HG02885 (cell line): ENCODE measurements around the gene AOPEP.

Experiments
- ATAC-seq: cut with Tn5 transposase; IDR thresholded peaks from one replicate; pipeline ENCODE4 v1.9.1; 2021; ENCODE audit warnings: mild to moderate bottlenecking; ENCODE audit not compliant: unreplicated experiment, poor library complexity

The AOPEP gene

DNA sequence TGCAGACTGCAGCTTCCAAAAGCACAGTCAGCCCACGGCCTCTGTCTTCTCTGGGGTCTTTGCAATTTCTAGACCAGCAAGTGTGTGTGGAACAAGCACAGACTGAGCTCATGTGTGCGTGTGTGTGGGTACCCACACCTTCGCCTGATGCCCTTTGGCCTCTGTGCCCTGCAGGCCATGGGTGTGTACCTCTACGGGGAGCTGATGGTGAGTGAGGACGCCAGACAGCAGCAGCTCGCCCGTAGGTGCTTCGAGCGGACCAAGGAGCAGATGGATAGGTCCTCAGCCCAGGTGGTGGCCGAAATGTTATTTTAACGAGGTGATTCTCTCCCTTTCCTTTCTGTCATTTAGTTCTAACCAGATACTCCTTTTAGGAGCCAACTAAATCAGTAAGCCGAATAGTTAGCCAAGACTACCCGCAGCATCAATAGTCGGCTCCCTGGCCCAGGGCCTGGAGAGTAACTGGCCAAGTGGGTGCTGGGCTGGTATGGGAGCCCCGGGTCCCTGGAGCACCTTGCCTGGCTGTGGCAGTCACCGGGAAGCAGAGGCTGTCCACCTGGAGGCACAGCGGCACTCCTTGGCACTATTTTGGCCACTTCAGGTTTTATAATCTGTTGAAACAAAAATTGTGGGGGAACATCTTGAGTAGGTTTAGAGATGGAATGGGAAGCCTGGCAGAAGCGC is 356.0 kb downstream of the AOPEP start:
- no peak for ATAC-seq

DNA sequence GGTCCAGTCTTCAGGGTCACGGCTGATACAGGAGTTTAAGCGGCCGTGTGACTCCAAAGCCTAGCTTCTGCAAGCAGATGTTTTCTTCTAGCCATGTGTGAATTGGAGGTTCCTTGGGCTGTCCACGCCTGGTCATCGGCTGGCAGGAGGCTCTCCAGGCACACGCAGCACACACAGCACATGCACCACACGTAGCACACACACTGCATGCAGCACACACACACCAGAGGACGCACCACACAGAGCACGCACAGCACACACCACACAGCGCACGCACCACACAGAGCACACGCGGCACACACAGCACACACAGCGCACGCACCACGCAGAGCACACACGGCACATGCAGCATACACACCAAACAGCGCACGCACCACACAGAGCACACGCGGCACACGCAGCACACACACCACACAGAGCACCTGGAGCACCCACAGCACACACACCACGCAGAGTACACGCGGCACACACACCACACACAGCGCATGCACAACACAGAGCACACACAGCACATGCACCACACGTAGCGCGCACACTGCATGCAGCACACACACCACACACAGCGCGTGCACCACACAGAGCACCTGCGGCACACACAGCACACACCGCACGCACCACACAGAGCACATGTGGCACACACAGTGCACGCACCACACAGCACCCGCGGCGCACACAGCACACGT is 356.7 kb downstream of the AOPEP start:
- no peak for ATAC-seq

DNA sequence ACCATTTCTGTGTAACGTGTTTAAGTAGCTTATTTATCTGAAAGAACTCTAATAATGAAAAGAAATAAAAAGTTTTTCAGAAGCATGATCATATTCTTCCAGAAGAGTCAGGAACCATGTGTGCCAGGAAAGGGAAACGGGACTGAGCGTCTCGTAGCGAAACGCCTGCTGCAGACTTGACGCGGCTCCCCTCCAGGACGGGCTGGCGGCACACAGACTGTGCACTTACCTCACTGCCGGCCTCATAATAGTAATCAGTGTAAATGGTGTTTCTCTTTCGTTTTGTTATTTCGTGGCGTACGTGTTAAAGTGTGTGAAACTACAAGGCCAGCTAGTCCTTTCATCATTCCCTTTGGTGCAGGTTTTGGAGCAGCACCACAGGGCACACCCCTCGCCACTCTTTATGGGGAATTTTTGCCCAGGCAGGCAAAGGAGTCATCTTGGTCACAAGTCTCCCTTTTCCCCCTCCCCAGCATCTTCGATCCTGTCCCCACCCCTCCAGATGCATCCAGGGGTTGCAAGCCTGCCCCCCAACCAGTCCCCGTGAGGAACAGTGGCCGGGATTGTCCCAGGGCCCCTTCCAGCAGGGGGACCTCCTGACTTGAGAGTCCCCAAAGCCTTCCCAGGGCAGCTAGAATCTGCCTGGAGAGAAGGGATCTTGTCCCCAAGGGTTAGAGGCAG is 357.9 kb downstream of the AOPEP start:
- ATAC-seq = no peak

DNA sequence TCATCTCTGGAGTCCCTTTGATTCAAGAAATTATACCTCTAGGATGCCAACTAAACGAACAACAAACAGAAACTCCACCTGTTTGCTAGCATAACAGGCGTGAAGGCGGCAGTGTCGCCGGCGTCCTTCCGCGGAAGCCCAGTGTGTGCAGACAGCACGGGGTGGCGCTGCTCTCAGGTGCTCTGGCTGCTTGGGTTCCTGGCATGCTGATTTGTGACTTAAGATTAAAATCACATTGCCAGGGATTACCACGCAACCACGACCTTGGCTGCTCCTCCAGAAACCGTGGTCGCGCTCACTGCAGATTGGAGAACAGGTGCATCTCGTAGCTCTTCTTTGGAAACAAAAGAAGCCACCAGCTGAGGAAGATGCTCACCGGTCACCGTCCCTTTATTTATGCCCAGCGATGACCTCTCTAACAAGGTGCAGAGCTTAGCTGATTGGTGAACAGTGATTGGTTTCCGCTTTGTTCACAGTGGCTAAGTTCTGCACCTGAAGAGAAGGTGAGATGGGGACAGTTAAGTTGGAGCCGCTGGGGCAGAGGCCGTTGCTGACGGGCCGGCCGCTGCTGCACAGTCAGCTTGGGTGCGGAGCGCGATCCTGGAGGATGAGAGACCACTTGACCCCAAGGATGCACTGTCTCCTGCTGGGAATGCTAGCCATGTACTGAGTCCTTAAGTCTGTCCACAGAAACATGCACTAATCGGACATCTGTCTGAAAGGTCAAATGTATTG is 358.7 kb downstream of the AOPEP start:
- no peak for ATAC-seq

DNA sequence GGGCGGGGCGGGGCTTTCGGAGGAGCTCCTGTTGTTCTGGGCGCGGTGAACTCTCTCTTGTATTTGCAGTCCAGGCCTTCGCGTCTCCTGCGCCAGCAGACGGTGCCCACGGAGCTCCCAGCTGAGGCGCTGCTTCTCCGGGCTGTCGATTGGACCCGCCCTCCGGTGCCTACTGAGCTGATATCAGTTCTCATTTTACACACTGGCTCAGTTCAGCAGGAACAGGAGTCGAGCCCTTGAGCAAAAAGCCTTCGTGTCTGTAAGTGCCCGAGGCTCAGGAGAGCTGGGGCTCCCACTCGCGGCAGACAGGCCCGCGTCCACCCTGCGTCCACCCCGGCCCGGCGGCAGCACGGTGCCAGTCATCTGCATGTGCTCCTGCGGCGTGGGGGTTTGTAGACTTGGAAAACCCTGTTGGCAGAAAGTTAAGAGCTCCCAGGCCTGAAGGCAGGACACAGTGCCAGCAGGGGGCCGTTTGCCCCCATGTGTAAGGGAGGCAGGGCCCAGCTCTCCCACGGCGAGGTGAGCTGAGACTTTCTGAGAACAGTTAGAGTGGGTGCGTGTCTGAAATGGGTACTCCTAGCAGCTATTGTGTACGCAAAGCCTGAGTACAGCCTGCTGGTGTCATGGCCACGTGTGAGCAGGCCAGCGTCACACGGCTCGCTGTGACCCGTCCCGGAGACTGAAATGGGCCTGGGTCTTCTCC is 359.5 kb downstream of the AOPEP start:
- no peak for ATAC-seq

DNA sequence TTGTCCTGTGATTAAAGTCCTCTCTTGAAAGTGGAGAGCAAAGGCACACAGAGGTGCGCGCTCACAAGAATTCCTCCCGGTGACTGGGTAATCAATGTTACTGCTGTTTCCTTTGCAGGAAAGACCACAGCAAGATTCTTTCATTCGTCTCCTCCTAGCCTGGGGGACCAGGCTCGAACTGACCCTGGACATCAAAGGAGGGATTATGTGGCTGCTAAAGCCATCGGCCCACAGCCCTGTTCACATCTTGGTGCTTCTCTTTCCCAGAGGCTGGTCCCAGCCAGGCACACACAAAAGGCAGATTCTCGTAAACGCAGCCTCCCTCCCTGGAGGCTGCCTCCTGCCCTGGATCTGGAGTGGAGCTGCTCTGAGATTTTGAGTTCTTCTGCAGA is 360.1 kb downstream of the AOPEP start:
- ATAC-seq = no peak

DNA sequence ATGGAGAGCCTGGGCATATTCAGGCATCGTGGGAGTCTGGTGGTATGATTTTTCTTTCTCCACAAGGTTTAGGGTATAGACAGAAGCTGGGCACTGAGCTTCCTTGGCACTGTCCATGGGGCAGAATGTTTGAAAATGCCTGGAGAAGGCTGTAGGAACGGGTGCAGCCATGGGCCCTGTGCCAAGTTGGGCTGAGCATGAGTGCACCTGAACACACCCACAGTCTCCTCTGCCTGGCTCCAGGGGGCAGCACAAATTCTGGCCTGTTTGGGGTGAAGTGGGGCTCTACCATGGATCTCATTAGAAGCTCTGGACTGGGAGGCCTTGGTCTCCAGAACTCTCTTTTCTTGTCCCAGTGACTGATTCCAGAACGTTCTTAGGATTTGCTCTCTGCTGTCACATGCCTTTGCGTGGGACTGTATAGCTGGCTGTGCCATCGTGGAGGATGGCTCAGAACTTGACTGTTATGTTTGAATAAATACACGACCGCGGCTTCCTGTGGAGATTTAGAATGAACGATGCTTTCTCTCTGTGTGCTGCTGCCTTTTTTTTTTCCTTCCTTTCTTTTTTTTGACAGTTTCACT is 361.3 kb downstream of the AOPEP start:
- no peak for ATAC-seq

DNA sequence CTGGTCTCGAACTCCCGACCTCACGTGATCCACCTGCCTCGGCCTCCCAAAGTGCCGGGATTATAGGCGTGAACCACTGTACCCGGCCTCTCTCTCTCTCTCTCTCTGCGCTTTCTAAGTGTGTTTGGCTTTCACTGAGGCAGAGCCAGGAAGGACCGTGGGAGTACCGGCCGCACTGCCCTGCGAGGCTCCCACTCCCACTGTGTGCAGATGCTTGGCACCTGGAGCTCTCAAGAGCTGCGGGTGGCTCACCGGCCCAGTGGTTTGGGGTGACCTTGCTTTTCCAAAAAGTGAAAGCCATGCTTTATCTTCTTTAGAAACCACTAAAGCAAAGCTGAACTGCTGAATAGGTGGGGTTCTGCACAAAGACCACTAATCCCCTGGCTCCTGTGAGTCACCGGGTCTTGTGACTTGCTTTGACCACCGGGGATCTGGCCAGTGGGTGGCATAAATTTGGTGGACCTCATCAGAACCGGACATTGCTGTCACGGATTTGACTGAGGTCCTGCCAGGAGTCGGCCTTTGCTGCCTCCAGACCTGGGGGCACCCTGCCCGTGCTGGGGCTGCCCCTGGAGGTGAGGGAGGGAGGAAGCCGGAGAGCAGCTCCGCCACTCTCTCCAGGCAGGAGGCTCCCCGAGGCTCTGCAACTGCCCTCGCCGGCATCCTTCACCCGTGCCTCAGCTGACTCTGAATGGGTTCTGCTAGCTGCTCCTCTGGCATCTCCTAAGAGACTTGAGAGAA is 362.1 kb downstream of the AOPEP start:
- no peak for ATAC-seq

DNA sequence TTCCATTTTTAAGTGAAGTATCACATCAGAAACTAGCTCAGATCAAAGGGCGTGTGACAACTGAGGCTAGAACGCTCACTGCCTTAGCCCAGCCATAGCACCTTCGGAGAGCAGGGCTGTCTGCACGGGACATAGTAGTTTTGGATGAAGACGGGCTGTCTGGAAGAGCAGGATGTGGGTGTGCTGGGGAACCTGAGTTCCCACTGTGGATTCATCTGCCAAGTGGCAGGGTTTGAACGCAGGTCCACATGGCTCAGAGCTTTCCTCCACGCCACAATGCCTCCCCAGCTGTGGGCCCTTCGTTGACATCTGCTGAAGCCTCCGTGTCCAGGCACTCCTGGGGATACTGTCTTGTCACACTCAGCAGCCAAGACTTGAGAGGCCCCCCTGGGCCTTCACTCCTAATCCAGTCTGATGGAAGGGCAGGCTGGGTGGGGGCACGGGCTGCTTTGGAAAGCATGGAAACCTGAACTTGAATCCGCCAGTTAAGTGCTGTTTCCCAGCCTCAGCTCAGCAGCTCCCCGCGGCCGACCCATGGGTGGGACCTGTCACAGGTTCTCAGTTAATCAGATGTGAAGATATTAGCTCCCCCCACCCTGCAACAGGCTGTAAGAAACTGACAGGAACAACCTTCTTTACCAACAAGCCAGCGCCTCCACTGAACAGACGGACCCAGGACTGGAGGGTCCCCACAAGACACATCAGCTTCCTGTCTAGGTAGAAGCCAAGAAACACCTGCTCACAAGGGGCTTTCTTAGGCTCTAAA is 362.9 kb downstream of the AOPEP start:
- no peak for ATAC-seq

DNA sequence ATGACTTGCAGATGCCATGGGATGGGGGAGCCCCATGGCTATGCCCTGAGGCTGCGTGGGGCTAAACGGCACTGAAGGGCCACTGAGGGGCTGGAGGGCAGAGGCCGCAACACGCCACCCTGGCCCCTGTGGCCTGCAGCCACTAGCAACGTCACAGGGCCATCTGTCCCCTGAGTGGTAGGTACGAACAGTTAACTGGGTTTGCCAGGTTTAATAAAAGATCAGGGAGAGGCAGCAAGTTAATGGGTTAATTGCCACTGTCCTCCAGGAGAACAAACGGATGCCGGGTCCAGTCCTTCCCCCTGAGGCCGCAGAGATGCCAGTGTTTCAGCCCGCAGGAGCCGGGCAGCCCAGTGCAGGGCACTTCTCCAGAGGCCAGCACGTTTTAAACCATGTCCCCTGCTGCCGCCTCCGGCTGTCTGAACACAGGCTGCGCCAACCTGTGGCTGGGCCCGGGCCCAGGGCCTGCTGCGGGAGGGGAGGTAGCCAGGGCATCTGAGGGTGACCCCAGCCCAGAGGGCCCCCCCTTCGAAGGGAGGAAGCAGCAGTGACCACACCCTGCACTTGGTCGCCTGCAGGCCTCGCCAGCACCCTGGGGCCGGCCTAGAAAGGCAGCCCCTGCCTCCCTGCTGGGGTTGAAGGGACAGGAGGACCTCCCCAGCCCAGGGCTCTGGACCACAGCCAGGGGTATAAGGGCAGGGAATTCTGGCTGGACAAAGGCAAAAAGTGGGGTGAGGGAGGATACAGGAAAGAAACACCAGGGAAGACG is 363.7 kb downstream of the AOPEP start:
- ATAC-seq = no peak

DNA sequence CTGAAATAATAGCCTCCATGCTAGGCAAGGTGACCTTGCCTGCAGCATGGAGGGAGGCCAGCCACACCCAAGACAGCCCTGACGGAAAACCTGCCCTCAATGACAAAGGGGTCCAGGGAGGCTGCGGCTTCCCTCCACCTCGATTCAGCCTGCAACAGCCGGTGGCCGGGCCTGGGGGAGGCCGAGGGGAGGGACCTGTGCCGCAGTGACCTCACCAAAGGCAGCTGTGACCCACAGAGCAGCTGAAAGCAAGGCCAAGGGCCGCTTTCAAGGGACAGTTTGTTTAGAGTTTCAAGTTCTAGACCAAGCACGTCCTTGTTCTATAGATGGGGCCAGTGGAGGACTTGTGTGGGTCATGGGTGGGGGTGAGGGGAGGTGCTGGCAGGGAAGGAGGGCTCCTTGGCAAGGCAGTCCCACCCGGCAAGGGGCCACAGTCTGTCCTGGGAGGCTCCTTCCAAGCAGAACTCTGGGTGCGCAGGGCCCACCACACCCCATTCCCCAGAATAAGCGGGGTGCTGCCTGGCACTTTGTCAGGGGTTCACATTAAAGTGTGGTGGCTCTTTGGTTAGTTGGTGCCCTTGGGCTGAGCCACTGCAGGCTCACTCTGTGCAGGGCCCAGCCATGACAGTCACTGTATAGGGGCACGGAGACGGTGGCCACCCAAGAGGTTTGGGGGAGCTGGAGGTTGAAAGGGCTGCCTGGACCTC is 364.5 kb downstream of the AOPEP start:
- ATAC-seq = no peak

DNA sequence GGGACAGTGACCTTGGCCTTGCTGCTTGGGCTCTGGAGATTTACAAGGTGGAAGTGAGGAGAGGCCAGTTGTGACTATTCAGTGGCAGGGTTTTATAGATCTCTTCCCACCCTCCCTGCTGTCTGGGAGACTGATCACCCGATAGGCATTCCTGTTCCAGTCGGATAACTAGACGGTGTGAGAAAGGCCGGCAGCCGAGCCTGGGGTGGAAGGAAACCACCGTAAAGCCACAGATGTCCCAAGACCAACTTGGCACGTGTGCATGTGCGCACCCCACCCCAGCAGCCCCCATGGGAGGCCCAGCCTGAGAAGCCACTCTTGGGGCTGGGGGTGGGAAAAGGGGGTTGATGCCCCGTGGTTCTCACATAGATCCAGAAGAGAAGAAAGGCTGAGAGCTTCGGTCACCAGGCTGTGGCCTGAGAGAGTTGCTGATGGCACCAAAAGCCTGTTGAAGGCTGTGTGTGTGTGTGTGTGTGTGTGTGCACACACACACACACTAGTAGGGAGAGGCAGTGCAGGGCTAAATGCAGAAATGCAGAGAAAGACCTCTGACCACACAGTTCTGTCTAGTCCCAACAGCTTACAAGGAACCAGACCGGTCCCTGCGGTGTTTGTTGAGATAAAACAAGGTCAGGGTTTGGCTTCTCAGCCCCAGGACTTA is 365.2 kb downstream of the AOPEP start:
- ATAC-seq = no peak

DNA sequence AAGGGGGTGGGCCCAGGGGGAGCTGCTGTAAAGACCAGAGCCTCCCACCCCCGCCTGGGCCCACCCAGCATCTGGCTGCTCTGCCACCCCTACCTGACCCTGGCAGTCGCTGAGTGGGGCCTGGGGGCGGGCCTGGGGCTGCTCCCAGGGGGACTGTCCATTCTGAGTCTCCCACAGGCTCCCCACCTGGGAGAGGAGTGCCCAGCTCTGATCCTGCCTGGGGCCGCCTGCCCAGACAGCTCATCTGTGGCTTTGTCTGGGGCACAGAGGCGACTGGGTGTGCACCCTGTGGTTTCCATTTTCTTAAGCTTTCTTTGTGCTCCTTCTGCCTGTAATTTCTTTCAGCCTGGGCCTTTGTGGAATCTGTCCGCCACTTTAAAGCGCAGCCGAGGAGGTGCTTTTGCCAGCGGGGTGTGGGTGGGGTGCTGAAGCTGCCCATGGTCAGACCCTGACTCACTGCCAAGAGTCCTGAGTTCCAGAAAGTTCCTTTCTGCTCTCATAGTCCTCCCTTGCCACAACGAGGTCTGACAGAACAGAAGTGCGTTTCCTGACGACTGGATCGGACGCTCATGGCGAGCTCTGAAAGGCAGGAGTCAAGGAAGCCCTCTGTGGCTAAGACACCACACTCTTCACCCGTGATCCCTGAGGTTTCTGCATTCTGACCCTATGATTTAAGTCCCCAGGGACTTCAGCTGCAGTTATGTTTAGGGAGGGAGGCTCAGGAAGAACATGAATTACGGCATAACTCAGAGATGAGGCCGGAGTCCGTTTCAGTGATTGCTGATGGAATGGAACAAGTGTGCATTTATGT is 366.0 kb downstream of the AOPEP start:
- ATAC-seq = no peak

DNA sequence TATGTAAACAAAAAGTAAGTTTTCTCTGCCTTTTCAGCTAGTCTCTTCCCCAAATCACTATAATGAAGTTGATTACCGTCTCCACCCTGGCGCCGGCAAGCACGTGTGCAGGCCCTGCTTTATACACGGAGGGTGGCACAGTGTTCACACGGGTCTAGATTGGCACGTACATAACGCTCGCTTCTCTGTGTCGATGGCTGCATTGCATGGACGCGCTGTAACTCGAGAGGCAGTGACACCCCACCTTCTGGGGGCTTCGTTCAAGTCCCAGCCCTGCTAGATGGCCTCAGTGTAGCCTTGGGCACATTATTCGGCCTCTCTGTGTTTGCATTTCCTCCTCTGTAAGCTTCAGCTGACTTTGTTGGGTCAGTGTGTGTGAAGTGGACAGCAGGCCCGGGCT is 367.1 kb downstream of the AOPEP start:
- no peak for ATAC-seq

DNA sequence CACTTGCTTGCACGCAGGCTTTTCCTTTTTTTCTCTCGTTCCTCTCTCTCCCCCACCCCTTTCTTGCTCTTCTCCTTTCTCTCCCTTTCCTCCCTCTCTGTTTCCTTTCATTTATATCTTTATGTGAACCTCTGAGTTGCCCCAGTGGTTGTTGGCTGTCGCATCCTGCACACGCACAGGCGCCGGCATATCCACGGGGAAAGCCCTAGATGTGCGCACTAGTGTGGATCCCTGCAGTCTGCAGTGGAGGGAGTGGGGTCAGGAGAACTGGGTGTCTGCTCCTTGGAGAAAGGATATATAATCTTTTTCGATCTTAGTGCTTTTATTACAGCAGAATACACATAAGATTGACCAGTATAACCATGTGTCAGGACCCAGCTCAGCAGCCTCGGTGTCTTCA is 367.5 kb downstream of the AOPEP start:
- ATAC-seq = no peak
